LoVo (cell line): Measurements from ENCODE around the gene SLC2A11.

ENCODE experiments used
- DNase-seq: peaks from one replicate; pipeline ENCODE4 v3.0.0-alpha.2; 2016; ENCODE audit warnings: low spot score

SLC2A11 gene

DNA sequence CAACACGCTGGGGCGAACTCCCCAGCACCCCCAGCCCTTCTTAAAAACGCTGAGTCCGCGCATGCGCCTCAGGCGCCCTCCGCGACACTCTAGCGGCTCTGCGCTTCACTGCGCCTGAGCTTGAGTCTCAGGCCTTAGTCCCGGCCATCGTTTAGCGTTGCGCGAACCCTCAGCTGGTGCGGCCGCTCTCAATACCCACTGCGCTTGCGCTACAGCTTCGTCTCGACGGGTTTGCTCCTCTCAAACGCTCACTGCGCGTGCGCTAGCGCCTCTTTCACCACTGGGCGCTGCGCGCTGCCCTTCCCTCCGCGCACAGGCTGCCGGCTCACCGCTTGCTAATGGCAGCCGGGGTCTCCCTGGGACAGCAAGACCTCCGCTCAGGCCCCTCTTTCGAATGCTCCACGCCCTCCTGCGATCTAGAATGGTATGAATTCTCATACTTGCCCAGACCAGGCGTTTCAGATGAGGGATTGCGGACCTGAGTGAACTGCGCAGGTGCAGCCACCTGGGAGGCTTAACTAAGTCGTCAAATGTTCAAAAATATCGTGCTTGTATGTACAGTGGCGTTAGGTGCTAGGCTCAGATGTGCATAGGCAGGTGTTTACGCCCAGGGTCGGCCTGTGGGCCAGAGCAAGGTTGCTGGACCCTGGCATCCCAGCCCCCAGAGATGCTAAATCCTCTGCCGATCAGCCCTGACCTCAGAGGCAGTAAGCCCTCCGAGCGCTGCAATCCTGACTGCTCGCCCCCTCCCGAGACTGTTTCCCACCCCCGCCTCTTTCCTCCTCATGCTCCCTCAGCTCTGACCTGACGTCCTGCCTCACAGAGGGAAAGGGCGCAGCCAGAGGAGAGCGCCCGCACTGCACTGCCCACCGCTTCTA is at the start of gene SLC2A11:
SLC2A11 (plus strand) TSS at position 270 of the 878 bp plus-strand sequence; CDS start at position 395, 125 bp downstream.
- DNase-seq, result peak; percentile 99

DNA sequence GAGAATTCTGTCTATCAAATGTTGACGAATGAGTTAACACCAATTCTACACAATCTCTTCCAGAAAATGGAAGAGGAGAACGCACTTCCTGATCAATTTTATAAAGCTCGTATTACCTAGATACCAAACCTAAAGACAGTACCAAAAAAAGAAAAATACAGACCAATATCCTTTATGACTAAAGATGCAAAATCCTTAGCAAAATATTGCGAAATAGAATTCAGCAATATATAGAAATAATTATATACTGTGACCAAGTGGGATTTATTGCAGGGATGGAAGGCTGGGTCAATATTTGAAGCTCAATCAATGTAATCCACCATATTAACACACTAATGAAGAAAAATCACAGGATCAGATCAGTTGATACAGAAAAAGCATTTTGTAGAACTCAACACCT is 45.3 kb upstream of the SLC2A11 start:
- DNase-seq, result no peak

GRCh38 chr22:23815541-23816155 is 42.0 kb upstream of the SLC2A11 start:
- no peak for DNase-seq

DNA sequence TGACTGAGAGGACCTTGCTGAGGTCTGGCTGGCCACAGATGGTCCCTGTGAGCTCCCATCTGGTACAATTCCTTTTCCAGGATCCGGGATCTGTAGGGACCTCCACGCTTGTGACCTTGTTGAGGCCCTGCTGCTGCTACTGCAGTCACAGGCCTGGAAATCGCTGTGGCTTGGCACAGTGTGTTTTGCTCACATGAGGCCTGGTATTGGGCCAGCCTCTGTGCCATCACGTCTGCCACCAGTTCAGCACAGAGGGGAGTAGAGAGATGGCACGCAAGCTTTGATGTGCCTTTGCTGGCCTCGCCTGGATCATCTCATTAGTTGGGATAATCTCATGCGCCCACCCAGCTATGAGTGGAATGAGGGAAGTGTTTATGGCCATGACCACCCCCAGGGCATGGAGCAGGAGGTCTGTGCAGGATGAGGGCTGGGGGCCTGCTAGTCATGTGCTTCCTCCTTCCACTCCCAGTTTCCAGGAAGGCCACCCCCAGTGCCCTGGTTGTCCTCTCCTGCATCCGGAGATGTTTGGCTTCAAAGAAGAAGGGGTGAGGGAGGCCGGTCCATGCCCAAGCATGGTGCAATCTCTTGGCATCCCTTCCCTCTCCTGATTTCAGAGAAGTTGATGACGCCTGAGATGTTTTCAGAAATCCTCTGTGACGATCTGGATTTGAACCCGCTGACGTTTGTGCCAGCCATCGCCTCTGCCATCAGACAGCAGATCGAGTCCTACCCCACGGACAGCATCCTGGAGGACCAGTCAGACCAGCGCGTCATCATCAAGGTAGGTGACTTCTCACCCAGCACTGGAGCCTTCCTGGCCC is 41.3 kb upstream of the SLC2A11 start:
- no peak for DNase-seq

DNA sequence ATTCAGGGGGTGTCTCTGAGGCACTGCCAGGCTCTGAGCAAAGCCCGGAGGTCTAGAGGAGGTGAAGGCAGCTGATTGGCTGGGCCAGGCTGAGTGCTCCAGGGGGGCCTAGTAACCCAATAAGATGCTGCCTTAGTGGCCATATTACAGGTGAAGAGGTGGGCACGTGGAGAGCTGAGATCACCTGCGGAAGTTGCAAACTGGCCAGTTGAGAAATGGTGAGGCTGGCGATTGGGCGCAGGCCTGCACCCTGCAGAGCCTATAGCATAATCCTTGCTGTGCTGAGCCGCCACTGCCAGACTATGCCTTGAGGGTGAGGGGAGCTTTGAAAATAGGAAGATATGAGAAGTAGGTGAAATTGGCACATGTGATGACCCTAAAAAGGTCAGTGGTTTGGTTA is 40.5 kb upstream of the SLC2A11 start:
- no peak for DNase-seq

DNA sequence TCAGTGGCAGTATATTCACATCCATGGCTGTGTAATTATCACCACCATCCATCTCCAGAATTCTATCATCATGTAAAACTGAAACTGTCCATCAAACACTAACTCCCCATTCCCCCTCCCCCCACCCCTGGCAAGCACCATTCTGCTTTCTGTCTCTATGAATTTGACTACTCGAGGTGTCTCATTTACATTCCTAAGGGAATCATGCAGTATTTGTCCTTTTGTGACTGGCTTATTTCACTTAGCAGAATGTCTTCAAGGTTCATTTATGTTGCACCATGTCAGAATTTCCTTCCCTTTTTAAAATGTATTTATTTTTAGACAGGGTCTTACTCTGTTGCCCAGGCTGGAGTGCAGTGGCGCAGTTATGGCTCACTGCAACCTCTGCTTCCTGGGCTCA is 39.1 kb upstream of the SLC2A11 start:
- DNase-seq, result no peak

- no peak for DNase-seq
These were observed 36.9 kb upstream of the SLC2A11 start for GRCh38 chr22:23820748-23821211.

- DNase-seq, result no peak
These were observed 35.5 kb upstream of the SLC2A11 start for GRCh38 chr22:23822101-23822671.

DNA sequence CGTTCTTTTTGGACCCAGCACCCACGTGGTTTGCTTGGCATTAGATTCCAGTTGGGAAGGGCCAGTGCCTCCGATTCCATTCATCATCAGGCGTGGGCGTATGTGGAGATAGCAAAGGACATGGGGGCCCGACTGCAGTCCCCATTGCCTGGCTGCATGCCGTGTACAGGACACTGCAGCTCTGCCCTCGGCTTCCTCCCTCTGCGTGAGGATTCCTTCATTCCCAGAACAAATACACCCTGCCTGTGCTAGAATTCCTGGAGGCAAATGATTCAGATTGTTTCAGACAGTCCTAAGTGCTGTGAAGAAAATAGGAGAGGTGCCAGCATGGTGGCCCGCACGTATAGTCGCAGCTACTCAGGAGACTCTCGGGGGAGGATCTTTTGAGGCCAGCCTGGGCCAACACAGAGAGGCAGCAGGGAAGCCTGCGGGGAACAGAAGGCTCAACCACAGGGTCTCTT is 34.3 kb upstream of the SLC2A11 start:
- no peak for DNase-seq

GRCh38 chr22:23824476-23825245 is 33.0 kb upstream of the SLC2A11 start:
- DNase-seq, result no peak

DNA sequence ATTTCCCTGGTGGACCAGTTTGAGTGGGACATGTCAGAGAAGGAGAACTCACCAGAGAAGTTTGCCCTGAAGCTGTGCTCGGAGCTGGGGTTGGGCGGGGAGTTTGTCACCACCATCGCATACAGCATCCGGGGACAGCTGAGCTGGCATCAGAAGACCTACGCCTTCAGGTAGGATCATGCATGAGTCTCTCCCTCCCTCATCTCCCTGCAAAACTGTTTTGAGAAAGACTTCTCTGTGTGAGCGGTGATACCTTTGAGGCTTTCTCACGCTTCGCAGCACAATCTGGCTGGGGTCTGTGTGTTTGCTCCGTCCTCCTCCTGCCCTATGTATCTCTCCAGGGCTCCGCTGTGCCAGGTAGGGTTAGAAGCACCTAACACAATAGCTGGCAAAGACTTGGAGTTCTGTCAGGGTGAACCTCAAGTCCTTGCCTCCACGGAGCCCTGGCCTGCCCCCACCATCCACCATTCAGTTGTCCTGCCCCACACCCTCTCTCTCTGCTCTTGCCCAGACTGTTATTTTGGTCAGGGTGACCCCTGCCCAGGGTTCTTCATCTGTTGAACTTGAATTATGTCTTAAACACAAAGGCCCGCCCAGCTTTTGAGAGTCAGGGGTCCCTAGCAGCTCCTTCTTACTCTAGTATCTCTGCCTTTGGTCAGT is 32.3 kb upstream of the SLC2A11 start:
- DNase-seq, result no peak

GRCh38 chr22:23826510-23827350 is 30.9 kb upstream of the SLC2A11 start:
- DNase-seq, result no peak

GRCh38 chr22:23827351-23827995 is 30.2 kb upstream of the SLC2A11 start:
- no peak for DNase-seq

- DNase-seq, result no peak
These were observed 28.6 kb upstream of the SLC2A11 start for GRCh38 chr22:23828800-23829680.

DNA sequence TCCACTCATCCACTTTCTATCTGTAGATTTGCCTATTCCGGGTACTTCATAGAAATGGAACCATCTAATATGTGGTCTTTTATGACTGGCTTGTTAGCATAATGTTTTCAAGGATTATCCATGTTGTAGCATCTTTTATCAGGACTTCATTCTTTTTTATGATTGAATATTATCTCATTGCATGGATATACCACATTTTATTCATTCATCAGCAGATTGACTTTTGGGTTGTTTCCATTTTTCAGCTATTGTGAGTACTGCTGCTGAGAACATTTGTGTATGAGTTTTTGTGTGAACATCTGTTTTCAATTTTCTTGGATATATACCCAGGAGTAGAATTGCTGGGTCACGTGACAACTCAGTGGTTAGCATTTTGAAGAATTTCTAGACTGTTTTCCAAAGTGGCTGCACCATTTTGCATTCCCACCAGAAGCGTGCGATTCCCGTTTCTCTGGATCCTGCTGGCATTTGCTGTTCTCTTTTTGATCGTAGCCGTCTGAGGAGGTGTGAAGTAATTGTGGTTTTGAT is 27.8 kb upstream of the SLC2A11 start:
- DNase-seq, result no peak

GRCh38 chr22:23831261-23831660 is 26.4 kb upstream of the SLC2A11 start:
- no peak for DNase-seq

- DNase-seq, result no peak
These were observed 25.9 kb upstream of the SLC2A11 start for GRCh38 chr22:23831781-23832180.
